ENCODE measurements around the gene TMEM59L. TPM values are rescaled to one million over a fixed set of nuclear protein-coding genes. Genes with fewer than 3 reads are reported as not detected.
A peak's percentile ranks its signal among the peaks of the same experiment; 100 is the strongest.

Gene TMEM59L
- total and polyA plus RNA-seq, 11 donors, result 0.50 to 5.1 (median 1.1) TPM

DNA sequence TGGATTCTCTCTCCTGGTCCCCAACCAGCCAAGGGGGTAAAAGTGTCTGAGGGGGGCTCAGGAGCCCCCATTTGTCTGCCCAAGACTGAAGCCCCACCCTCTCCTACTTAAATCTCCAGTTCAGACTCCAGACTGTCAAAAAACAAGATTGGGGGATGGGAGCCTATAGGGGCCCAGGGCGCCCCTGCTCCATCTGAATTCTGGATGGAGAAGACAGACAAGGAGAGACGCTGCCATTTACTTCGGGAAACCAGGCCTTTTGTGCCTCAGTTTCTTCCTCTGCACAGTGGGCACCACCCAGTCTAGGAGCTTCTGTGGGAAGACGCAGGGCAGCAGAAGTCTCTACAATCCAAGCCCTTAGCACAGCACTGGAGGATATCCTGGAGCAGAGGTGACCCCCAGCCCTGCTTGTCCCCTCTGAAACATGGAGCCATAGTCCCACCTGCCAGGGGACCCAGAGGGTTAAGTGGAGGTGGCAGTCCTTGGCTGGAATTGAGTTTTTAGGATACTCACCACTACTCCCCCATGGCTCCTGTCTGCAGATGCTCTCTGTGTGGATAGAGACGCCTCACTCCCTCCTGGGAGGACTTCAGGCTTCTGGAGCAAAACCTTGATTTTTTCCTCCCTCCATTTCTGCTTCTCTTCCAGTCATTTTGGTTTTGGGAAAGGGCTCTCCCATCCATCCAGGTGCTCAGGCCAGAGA is 4.4 kb upstream of the TMEM59L start:
- intact Hi-C loops (cut with DNase I), result no loop called here
- Histone ChIP-seq H3K27ac (no peak overlapping the region), H3K4me3 (peak overlapping the region in 1 of 12 donors; percentile 35), H3K4me1 (peaks cover 0 to 72% (median 36%) of the 10 kb centered on the region in 12 donors), H3K9me3 (no peaks in the 10 kb centered on the region), H3K27me3 (peaks cover 55 to 95% (median 91%) of the 10 kb centered on the region in 9 donors), H3K36me3 (no peaks in the 10 kb centered on the region)
- ATAC-seq (no peak), DNase-seq (no peak)
- TF ChIP-seq POLR2A (IDR thresholded peaks at IDR 0.05), result no peak
- no peak for TF ChIP-seq CTCF (IDR thresholded peaks at IDR 0.05)
- WGBS, 4 donors, result 23 to 24% (median 23%) methylated on average over 5 of the region's 5 CpGs

DNA sequence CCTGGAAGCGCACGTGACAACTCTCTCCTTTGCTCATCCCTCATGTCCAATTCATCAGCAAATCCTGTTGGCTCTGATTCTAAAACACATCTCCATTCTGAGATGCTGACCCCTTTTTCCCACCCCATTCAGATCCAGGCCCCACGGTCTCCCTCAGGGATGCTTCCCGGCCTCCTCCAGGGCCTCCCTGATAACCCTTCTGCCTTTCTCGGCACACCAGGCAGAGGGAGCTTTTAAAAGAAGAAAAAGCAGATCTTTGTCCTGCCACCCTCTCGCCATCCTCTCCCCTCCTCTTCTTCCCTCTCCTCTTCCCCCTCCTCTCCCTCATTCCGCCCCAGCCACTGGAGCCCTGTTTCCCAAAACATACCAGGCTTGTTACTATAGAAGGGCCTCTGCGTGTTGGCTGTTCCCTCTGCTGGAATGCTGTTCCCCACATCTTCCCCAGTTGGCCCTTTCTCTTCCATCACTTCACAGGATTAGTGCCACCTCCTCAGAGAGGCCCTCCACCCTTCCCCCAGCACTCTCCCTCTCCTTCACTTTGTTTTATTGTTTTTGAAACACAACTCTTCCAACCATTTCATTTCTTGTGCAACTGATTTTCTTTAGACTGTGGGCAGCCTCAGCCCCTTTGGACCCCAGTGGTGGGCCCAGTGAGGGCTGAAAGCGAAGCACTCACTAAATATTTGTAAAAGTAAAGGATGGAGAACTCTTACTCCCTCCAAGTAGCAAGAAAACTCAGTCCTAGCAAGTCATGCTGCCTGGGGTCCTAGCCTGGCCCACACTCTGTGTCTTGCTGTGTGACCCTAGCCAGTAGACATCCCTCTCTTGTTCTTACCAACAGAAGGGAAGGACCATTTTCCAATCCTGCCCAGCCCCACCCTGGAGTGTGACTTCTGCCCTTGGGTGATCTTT is 3.6 kb upstream of the TMEM59L start:
- WGBS, 4 donors, result 42 to 56% (median 51%) methylated on average over 9 of the region's 9 CpGs
- ATAC-seq (no peak), DNase-seq (no peak)
- Histone ChIP-seq H3K4me1 (peaks cover 0 to 68% (median 34%) of the 10 kb centered on the region in 12 donors), H3K9me3 (no peaks in the 10 kb centered on the region), H3K4me3 (no peak overlapping the region), H3K27ac (no peak overlapping the region), H3K27me3 (peaks cover 63 to 95% (median 89%) of the 10 kb centered on the region in 9 donors), H3K36me3 (no peaks in the 10 kb centered on the region)
- intact Hi-C loops (cut with DNase I), result no loop called here
- TF ChIP-seq POLR2A (IDR thresholded peaks at IDR 0.05) (no peak), CTCF (IDR thresholded peaks at IDR 0.05) (no peak)

DNA sequence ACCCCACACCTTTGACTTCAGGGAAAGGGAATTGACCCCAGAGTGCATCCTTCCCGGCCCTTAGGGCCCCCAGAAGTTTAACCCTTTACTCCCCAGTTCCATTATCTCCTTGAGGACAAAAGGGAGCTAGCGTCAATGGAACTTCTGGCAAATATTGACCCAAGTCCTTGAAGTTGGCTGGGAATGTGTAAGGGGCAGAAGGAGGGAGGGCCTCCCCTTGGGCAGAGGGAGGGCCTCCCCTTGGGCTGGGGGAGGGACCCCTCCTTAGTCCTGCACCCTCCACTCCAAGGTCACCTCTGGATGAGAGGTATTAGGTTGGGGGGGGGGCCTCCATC is 3.0 kb upstream of the TMEM59L start:
- ATAC-seq, result no peak
- H3K36me3 ChIP-seq, result no peaks in the 10 kb centered on the region
- H3K4me1 ChIP-seq, result peaks cover 0 to 64% (median 34%) of the 10 kb centered on the region in 12 donors
- TF ChIP-seq POLR2A (IDR thresholded peaks at IDR 0.05) (no peak), CTCF (IDR thresholded peaks at IDR 0.05) (no peak)
- H3K4me3 ChIP-seq, result no peak overlapping the region
- intact Hi-C loops (cut with DNase I), result no loop called here
- DNase-seq, result no peak
- H3K9me3 ChIP-seq, result no peaks in the 10 kb centered on the region
- H3K27me3 ChIP-seq, result peaks cover 65 to 95% (median 89%) of the 10 kb centered on the region in 9 donors
- H3K27ac ChIP-seq, result no peak overlapping the region
- 37 to 45% (median 42%) methylated on average over 2 of the region's 2 CpGs for WGBS, 4 donors

GRCh38 chr19:18610245-18610555 is 2.5 kb upstream of the TMEM59L start:
- H3K4me1 ChIP-seq, result peaks cover 0 to 59% (median 34%) of the 10 kb centered on the region in 12 donors
- WGBS, 4 donors, result 30 to 60% (median 41%) methylated on average over 1 to 3 of the region's 3 CpGs

More at GRCh38 chr19:18610245-18610555, 2.5 kb upstream of the TMEM59L start:
- no peak for TF ChIP-seq CTCF (IDR thresholded peaks at IDR 0.05)
- no peak for TF ChIP-seq POLR2A (IDR thresholded peaks at IDR 0.05)
- H3K4me3 ChIP-seq, result no peak overlapping the region
- no peak overlapping the region for H3K27ac ChIP-seq
- ATAC-seq (no peak), DNase-seq (no peak)
- no peaks in the 10 kb centered on the region for H3K36me3 ChIP-seq
- peaks cover 64 to 95% (median 84%) of the 10 kb centered on the region in 9 donors for H3K27me3 ChIP-seq
- no peaks in the 10 kb centered on the region for H3K9me3 ChIP-seq
- intact Hi-C loops (cut with DNase I), result no loop called here

All from heart left ventricle (tissue), 16 donors.